Neural cell (in vitro differentiated cells): ENCODE results near the gene TACC3.

Source experiments
- EZH2 ChIP-seq: fragments of 200-600, 300-800 bp; shearing (Covaris generic), sonication (generic); IDR thresholded peaks from 2 replicates; pipeline ENCODE4 v1.6.1; 2014; ENCODE audit warnings: antibody characterized with exemption, low read length, borderline replicate concordance, mild to moderate bottlenecking; ENCODE audit not compliant: insufficient read depth, poor library complexity, severe bottlenecking
- REST ChIP-seq: IDR thresholded peaks from 2 replicates; pipeline ENCODE4 v1.6.1; 2012; ENCODE audit warnings: borderline replicate concordance
- TF ChIP-seq, protein P1 (sequence below): fragments of 450-650 bp; IDR thresholded peaks from 2 replicates; pipeline ENCODE4 v1.5.1; 2014; ENCODE audit warnings: antibody characterized with exemption, mild to moderate bottlenecking, moderate library complexity; ENCODE audit not compliant: poor library complexity, severe bottlenecking

DNA sequence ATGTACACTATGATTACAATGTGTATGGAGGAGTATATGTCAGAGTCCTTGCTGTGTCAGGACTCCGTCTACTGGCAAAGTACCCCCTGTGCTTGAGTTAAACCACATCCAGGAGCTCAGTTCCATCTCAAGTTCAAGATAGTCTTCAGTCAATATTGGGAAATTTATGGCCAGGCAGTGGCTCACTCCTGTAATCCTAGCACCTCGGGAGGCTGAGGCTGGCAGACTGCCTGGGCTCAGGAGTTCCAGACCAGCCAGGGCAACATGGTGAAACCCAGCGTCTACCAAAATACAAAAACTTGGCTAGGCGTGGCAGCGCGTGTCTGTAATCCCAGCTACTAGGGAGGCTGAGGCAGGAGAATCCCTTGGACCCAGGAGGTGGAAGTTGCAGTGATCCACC, 15.0 kb upstream of the TACC3 start:
- TF ChIP-seq REST (no peak), EZH2 (no peak)
- TF ChIP-seq, protein P1, sequence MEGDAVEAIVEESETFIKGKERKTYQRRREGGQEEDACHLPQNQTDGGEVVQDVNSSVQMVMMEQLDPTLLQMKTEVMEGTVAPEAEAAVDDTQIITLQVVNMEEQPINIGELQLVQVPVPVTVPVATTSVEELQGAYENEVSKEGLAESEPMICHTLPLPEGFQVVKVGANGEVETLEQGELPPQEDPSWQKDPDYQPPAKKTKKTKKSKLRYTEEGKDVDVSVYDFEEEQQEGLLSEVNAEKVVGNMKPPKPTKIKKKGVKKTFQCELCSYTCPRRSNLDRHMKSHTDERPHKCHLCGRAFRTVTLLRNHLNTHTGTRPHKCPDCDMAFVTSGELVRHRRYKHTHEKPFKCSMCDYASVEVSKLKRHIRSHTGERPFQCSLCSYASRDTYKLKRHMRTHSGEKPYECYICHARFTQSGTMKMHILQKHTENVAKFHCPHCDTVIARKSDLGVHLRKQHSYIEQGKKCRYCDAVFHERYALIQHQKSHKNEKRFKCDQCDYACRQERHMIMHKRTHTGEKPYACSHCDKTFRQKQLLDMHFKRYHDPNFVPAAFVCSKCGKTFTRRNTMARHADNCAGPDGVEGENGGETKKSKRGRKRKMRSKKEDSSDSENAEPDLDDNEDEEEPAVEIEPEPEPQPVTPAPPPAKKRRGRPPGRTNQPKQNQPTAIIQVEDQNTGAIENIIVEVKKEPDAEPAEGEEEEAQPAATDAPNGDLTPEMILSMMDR = no peak
